A549 (cell line): ENCODE results near the gene DHFR2. TPM values are rescaled to one million over a fixed set of nuclear protein-coding genes. Genes with fewer than 3 reads are reported as not detected.

Experiments used
- ATAC-seq, 2 experiments: fragments of 200-7000 bp in 1 of 2; fragments of >200 bp in 1 of 2; cut with Nextera tagmentation in 1 of 2; cut with Tn5 transposase in 1 of 2; 3 replicates each; pipeline versions ENCODE4 v1.8.0 to v1.9.1; 2018 to 2020; ENCODE audit warnings: mild to moderate bottlenecking in 1 of 2, moderate library complexity in 1 of 2
- CTCF ChIA-PET: fragments of 300-600 bp; sonication (Branson Sonifier 250); formaldehyde crosslinking; extraction: SDS; loops from one replicate; lab custom pipeline; 2021; ENCODE audit warnings: antibody characterized with exemption, inconsistent platforms; lab: Yijun Ruan, JAX
- POLR2A ChIA-PET: fragments of 350-600 bp; formaldehyde crosslinking; extraction: SDS; loops from one replicate; lab custom pipeline; 2021; ENCODE audit warnings: antibody characterized with exemption, inconsistent platforms; lab: Yijun Ruan, JAX
- DNase-seq, 2 experiments: peaks; one replicate each; pipeline versions ENCODE4 v3.0.0 to v3.0.0-alpha.2; 2011 to 2016; ENCODE audit warnings: low read depth in 1 of 2, low spot score in 1 of 2
- FAIRE-seq: peaks from 2 replicates; lab custom pipeline; 2011; peaks lifted over from hg19 to GRCh38; lab: Jason Lieb, UNC
- H3K27ac ChIP-seq, 2 experiments: fragments of >200 bp; sonication (Bioruptor Twin); formaldehyde crosslinking; 3 replicates each; pipeline ENCODE4 v1.5.1; 2016 to 2017
- H3K4me1 ChIP-seq: fragments of >200 bp; sonication (Bioruptor Twin); formaldehyde crosslinking; 3 replicates; pipeline ENCODE4 v1.6.1; 2016
- H3K4me2 ChIP-seq: fragments of >200 bp; sonication (Bioruptor Twin); formaldehyde crosslinking; 3 replicates; pipeline ENCODE4 v1.6.1; 2016
- H3K4me3 ChIP-seq: fragments of >200 bp; sonication (Bioruptor Twin); formaldehyde crosslinking; 3 replicates; pipeline ENCODE4 v1.5.1; 2016
- H3K9me3 ChIP-seq: fragments of >200 bp; sonication (Bioruptor Twin); formaldehyde crosslinking; 3 replicates; pipeline ENCODE4 v1.6.1; 2016
- BHLHE40 ChIP-seq: IDR thresholded peaks from 2 replicates; pipeline ENCODE4 v1.6.1; 2012; ENCODE audit warnings: low read depth, low read length, inconsistent platforms
- CBX2 ChIP-seq: fragments of 200-600 bp; sonication (generic); IDR thresholded peaks from 2 replicates; pipeline ENCODE4 v1.6.1; 2016; ENCODE audit warnings: low read depth, mild to moderate bottlenecking, borderline replicate concordance
- CBX8 ChIP-seq: fragments of 200-600 bp; sonication (generic); IDR thresholded peaks from 2 replicates; pipeline ENCODE4 v1.6.1; 2016
- CHD4 ChIP-seq: fragments of 200-600 bp; sonication (generic); IDR thresholded peaks from 2 replicates; pipeline ENCODE4 v1.6.1; 2016; ENCODE audit warnings: antibody characterized with exemption, mild to moderate bottlenecking, borderline replicate concordance
- EHMT2 ChIP-seq: fragments of 200-600 bp; sonication (generic); IDR thresholded peaks from 2 replicates; pipeline ENCODE4 v1.6.1; 2016; ENCODE audit warnings: antibody characterized with exemption, low read depth, mild to moderate bottlenecking, moderate library complexity
- EP300 ChIP-seq, 2 experiments: fragments of >200 bp; sonication (Bioruptor Twin); formaldehyde crosslinking; IDR thresholded peaks; 2 replicates in 1 of 2; 3 replicates in 1 of 2; pipeline ENCODE4 v1.6.1; 2016 to 2017
- GATA3 ChIP-seq: IDR thresholded peaks from 2 replicates; pipeline ENCODE4 v1.6.1; 2012; ENCODE audit warnings: borderline replicate concordance
- HEYL ChIP-seq: fragments of 250-450 bp; sonication (Bioruptor Pico); IDR thresholded peaks from 2 replicates; pipeline ENCODE4 v1.8.0; 2021; ENCODE audit warnings: mild to moderate bottlenecking, moderate library complexity
- HMGXB4 ChIP-seq: fragments of 250-450 bp; sonication (Bioruptor Pico); IDR thresholded peaks from 2 replicates; pipeline ENCODE4 v1.5.0; 2021; ENCODE audit warnings: mild to moderate bottlenecking, moderate library complexity, borderline replicate concordance
- HOXB13 ChIP-seq: fragments of 250-450 bp; sonication (Bioruptor Pico); IDR thresholded peaks from 2 replicates; pipeline ENCODE4 v1.5.0; 2020; ENCODE audit warnings: low read depth, mild to moderate bottlenecking, moderate library complexity
- JUN ChIP-seq, 2 experiments: fragments of >200 bp; sonication (Bioruptor Twin); formaldehyde crosslinking; IDR thresholded peaks; 2 replicates in 1 of 2; 3 replicates in 1 of 2; pipeline ENCODE4 v1.6.1; 2016 to 2017
- JUNB ChIP-seq: fragments of >200 bp; sonication (Bioruptor Twin); formaldehyde crosslinking; IDR thresholded peaks from 2 replicates; pipeline ENCODE4 v1.6.1; 2016
- MAZ ChIP-seq: fragments of 150-350 bp; IDR thresholded peaks from 2 replicates; pipeline ENCODE4 v1.6.1; 2014; ENCODE audit warnings: antibody characterized with exemption, low read depth, low read length, borderline replicate concordance
- MYC ChIP-seq: IDR thresholded peaks from 2 replicates; pipeline ENCODE4 v1.6.1; 2012; ENCODE audit warnings: mild to moderate bottlenecking, inconsistent platforms, low read length, improper control_type of control experiment, borderline replicate concordance
- NFE2L2 ChIP-seq: fragments of 150-350 bp; conservative IDR thresholded peaks from 2 replicates; pipeline ENCODE4 v1.6.1; 2014; ENCODE audit warnings: low read length
- POLR2A ChIP-seq: IDR thresholded peaks from 2 replicates; pipeline ENCODE4 v1.6.1; 2012; ENCODE audit warnings: mild to moderate bottlenecking, low read length
- POLR2AphosphoS2 ChIP-seq: conservative IDR thresholded peaks from 2 replicates; pipeline ENCODE4 v1.6.1; 2012; ENCODE audit warnings: low read length, improper control_type of control experiment, inconsistent platforms
- RAD21 ChIP-seq, 2 experiments: fragments of >200 bp in 1 of 2; sonication (Bioruptor Twin) in 1 of 2; formaldehyde crosslinking in 1 of 2; IDR thresholded peaks in 1 of 2; conservative IDR thresholded peaks in 1 of 2; 2 replicates in 1 of 2; 3 replicates in 1 of 2; pipeline ENCODE4 v1.6.1; 2012 to 2018; ENCODE audit warnings: inconsistent platforms in 1 of 2
- RARB ChIP-seq: fragments of 250-450 bp; sonication (Bioruptor Pico); IDR thresholded peaks from 2 replicates; pipeline ENCODE4 v1.8.0; 2021; ENCODE audit warnings: mild to moderate bottlenecking, moderate library complexity
- RCOR1 ChIP-seq: fragments of 150-350 bp; IDR thresholded peaks from 2 replicates; pipeline ENCODE4 v1.6.1; 2014; ENCODE audit warnings: antibody characterized with exemption, low read length, low read depth
- REST ChIP-seq: fragments of 200-600 bp; sonication (generic); IDR thresholded peaks from 2 replicates; pipeline ENCODE4 v1.6.1; 2016; ENCODE audit warnings: antibody characterized with exemption, mild to moderate bottlenecking, moderate library complexity
- SREBF2 ChIP-seq: fragments of 450-650 bp; IDR thresholded peaks from 2 replicates; pipeline ENCODE4 v1.6.1; 2014; ENCODE audit warnings: mild to moderate bottlenecking, moderate library complexity
- ZC3H11A ChIP-seq: fragments of 450-650 bp; IDR thresholded peaks from 2 replicates; pipeline ENCODE4 v1.6.1; 2014; ENCODE audit warnings: antibody characterized with exemption, mild to moderate bottlenecking
- ZNF302 ChIP-seq: fragments of 250-450 bp; sonication (Bioruptor Pico); IDR thresholded peaks from 2 replicates; pipeline ENCODE4 v1.9.0; 2021; ENCODE audit warnings: inconsistent platforms, mild to moderate bottlenecking, moderate library complexity
- ZSCAN20 ChIP-seq: fragments of 250-450 bp; sonication (Bioruptor Pico); IDR thresholded peaks from 2 replicates; pipeline ENCODE4 v1.8.0; 2022; ENCODE audit warnings: mild to moderate bottlenecking, moderate library complexity
- WGBS: methylation state at CpG from one replicate; pipeline ENCODE4 v1.1.6; 2017; ENCODE audit errors: missing lambda C conversion rate; 5-methylcytosine and 5-hydroxymethylcytosine counted together
- polyA plus RNA-seq, 4 experiments: library from polyadenylated mRNA; depleted of rRNA in 3 of 4; stranded (reverse); fragments of >200 nt; fragmentation: RNase III in 1 of 4; extraction: RNeasy Plus Mini Kit Qiagen cat#74134 plus additional on column Dnase treatment in 1 of 4; gene quantifications; 2 replicates in 3 of 4; 3 replicates in 1 of 4; pipeline ENCODE4 v1.2.3, GENCODE V29; 2011 to 2017
- TF ChIP-seq, protein P1 (sequence below): IDR thresholded peaks from 2 replicates; pipeline ENCODE4 v1.6.1; 2012; ENCODE audit warnings: low read depth, borderline replicate concordance
- TF ChIP-seq, protein P2 (sequence below): fragments of >200 bp; sonication (Bioruptor Twin); formaldehyde crosslinking; IDR thresholded peaks from 3 replicates; pipeline ENCODE4 v1.6.1; 2016
- TF ChIP-seq, protein P3 (sequence below): IDR thresholded peaks from 2 replicates; pipeline ENCODE4 v1.6.1; 2012
- TF ChIP-seq, protein P4 (sequence below): IDR thresholded peaks from 2 replicates; pipeline ENCODE4 v1.6.1; 2012
- TF ChIP-seq, protein P5 (sequence below): fragments of >200 bp; sonication (Bioruptor Twin); formaldehyde crosslinking; IDR thresholded peaks from 2 replicates; pipeline ENCODE4 v1.6.1; 2016

The DHFR2 gene
- polyA plus RNA-seq, 2 of the 4 experiments (the other 2 are of a cell fraction): 6.2 to 6.3 TPM

- TF ChIP-seq JUNB (no peak), RCOR1 (no peak)
These were observed 51.4 kb downstream of the DHFR2 start (continued) for GRCh38 chr3:94011233-94011711.

GRCh38 chr3:94009608-94010007, 53.1 kb downstream of the DHFR2 start:
- H3K4me1 ChIP-seq: no peaks in the 10 kb centered on the region
- no peak overlapping the region for H3K4me3 ChIP-seq
- no peak for TF ChIP-seq RAD21 (conservative IDR thresholded peaks at IDR 0.05 in 1 of 2, IDR thresholded peaks at IDR 0.05 in 1 of 2)
- TF ChIP-seq EHMT2: no peak
- TF ChIP-seq, protein P1, sequence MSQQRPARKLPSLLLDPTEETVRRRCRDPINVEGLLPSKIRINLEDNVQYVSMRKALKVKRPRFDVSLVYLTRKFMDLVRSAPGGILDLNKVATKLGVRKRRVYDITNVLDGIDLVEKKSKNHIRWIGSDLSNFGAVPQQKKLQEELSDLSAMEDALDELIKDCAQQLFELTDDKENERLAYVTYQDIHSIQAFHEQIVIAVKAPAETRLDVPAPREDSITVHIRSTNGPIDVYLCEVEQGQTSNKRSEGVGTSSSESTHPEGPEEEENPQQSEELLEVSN: no peak
- no peak for TF ChIP-seq CBX2
- TF ChIP-seq, protein P2, sequence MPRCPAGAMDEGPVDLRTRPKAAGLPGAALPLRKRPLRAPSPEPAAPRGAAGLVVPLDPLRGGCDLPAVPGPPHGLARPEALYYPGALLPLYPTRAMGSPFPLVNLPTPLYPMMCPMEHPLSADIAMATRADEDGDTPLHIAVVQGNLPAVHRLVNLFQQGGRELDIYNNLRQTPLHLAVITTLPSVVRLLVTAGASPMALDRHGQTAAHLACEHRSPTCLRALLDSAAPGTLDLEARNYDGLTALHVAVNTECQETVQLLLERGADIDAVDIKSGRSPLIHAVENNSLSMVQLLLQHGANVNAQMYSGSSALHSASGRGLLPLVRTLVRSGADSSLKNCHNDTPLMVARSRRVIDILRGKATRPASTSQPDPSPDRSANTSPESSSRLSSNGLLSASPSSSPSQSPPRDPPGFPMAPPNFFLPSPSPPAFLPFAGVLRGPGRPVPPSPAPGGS: no peak
- TF ChIP-seq, protein P3, sequence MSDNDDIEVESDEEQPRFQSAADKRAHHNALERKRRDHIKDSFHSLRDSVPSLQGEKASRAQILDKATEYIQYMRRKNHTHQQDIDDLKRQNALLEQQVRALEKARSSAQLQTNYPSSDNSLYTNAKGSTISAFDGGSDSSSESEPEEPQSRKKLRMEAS: no peak
- no peak for TF ChIP-seq CBX8
- no peak for TF ChIP-seq EP300 (IDR thresholded peaks at IDR 0.05)
- TF ChIP-seq HOXB13: no peak
- no peak for TF ChIP-seq CHD4
- no peak for TF ChIP-seq MAZ
- TF ChIP-seq JUNB: no peak
- TF ChIP-seq MYC: no peak
- TF ChIP-seq RARB (CRISPR knock-in tag): no peak
- TF ChIP-seq SREBF2: no peak
- no peak for TF ChIP-seq HEYL (CRISPR knock-in tag)
- TF ChIP-seq POLR2A: no peak
- TF ChIP-seq POLR2AphosphoS2: no peak
- TF ChIP-seq ZSCAN20 (CRISPR knock-in tag): no peak
- no peaks in the 10 kb centered on the region for H3K9me3 ChIP-seq
- no peak overlapping the region for H3K27ac ChIP-seq
- DNase-seq (no peak), FAIRE-seq (no peak), ATAC-seq (no peak)
- CTCF ChIA-PET: interaction anchor here (1.0 kb wide), 1 partner anchor 10 kb away, joined by 3 read pairs; no protein-coding TSS in a partner anchor
- H3K4me2 ChIP-seq: no peak overlapping the region
- POLR2A ChIA-PET: no interaction called here
- WGBS: 95% methylated on average over 2 of the region's 2 CpGs

GRCh38 chr3:94008253-94008652, 54.5 kb downstream of the DHFR2 start:
- no peak overlapping the region for H3K4me2 ChIP-seq
- no peaks in the 10 kb centered on the region for H3K9me3 ChIP-seq
- no peak for DNase-seq
- H3K4me1 ChIP-seq: no peaks in the 10 kb centered on the region
- H3K4me3 ChIP-seq: no peak overlapping the region
- no peak overlapping the region for H3K27ac ChIP-seq
- ChIA-PET CTCF (no interaction called here), POLR2A (no interaction called here)
- ATAC-seq: no peak
- 96% methylated on average over 2 of the region's 2 CpGs for WGBS
- FAIRE-seq: no peak
- TF ChIP-seq, protein P4, sequence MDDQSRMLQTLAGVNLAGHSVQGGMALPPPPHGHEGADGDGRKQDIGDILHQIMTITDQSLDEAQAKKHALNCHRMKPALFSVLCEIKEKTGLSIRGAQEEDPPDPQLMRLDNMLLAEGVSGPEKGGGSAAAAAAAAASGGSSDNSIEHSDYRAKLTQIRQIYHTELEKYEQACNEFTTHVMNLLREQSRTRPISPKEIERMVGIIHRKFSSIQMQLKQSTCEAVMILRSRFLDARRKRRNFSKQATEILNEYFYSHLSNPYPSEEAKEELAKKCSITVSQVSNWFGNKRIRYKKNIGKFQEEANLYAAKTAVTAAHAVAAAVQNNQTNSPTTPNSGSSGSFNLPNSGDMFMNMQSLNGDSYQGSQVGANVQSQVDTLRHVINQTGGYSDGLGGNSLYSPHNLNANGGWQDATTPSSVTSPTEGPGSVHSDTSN: no peak
- TF ChIP-seq JUN (IDR thresholded peaks at IDR 0.05): no peak
- no peak for TF ChIP-seq RARB (CRISPR knock-in tag)
- TF ChIP-seq GATA3: no peak
- no peak for TF ChIP-seq REST
- TF ChIP-seq NFE2L2: no peak
- TF ChIP-seq, protein P5, sequence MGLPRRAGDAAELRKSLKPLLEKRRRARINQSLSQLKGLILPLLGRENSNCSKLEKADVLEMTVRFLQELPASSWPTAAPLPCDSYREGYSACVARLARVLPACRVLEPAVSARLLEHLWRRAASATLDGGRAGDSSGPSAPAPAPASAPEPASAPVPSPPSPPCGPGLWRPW: no peak
- TF ChIP-seq ZC3H11A: no peak
- no peak for TF ChIP-seq BHLHE40
- TF ChIP-seq ZNF302 (CRISPR knock-in tag): no peak
- TF ChIP-seq HMGXB4: no peak
